PFSK-1 (cell line): Measurements from ENCODE around the gene TTC28.

Experiments used
- FOXP2 ChIP-seq: optimal IDR thresholded peaks from 2 replicates; pipeline ENCODE3; 2011; ENCODE audit warnings: borderline replicate concordance, control low read depth, inconsistent platforms; ENCODE audit not compliant: insufficient read depth; ENCODE audit errors: extremely low read length, extremely low read depth
- POLR2AphosphoS5 ChIP-seq: IDR thresholded peaks from 2 replicates; pipeline ENCODE4 v1.6.1; 2012; ENCODE audit warnings: low read depth, mild to moderate bottlenecking, control low read depth, low read length, moderate library complexity
- SIN3A ChIP-seq: IDR thresholded peaks from 2 replicates; pipeline ENCODE4 v1.6.1; 2012; ENCODE audit warnings: mild to moderate bottlenecking, low read length, moderate library complexity, borderline replicate concordance; ENCODE audit not compliant: insufficient read depth
- TAF1 ChIP-seq: IDR thresholded peaks from 2 replicates; pipeline ENCODE4 v1.6.1; 2012; ENCODE audit warnings: low read length, control low read depth, borderline replicate concordance; ENCODE audit not compliant: insufficient read depth
- TF ChIP-seq, protein P1 (sequence below), 2 experiments: IDR thresholded peaks; 2 replicates each; pipeline versions ENCODE4 v1.6.1 to v1.8.0; 2011 to 2012; ENCODE audit warnings: low read depth in 2 of 2, low read length in 2 of 2, control low read depth in 1 of 2, inconsistent platforms in 1 of 2, mild to moderate bottlenecking in 1 of 2, moderate library complexity in 1 of 2; ENCODE audit not compliant: insufficient read depth in 1 of 2

The TTC28 gene

DNA sequence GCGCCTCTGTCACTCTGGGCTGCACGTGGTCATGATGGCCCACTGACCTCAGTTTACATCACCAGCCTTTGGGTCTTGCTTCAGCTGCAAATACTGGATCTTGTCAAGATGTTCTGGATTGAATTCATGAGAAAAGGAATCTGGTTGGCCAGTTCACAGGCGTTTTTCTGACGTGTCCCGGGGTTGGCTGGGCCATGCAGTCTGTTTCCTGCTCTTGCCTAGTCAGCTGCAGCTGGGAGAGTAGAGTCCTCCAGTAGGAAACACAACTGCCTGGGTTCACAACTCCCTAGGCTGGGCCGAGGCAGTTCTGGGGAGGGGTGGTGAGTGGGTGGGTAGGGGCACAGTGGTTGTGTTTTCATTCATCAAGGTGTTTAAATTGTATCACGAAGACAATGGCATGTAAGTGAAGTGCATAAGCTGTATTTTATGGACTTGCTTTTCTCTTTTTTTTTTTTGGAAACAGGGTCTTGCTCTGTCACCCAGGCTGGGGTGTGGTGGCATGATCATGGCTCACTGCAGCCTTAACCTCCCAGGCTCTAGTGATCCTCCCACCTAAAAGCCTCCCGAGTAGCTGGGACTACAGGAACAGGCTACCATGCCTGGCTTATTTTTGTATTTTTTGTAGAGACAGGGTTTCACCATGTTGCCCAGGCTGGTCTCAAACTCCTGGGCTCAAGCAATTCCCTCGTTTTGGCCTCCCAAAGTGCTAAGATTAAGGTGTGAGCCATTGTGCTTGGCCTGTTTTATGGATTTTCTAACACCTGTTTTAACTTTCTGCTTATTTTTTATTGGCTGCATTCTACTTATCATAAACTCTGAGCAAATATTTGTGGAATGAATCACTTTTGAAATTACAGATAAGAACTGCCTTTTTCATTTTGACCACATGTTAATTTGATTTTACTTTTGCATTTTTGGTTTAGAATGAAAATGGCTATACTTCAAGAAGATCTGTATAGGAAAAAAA lies 706.6 kb downstream of the TTC28 start:
- TF ChIP-seq TAF1 (no peak), POLR2AphosphoS5 (no peak)

DNA sequence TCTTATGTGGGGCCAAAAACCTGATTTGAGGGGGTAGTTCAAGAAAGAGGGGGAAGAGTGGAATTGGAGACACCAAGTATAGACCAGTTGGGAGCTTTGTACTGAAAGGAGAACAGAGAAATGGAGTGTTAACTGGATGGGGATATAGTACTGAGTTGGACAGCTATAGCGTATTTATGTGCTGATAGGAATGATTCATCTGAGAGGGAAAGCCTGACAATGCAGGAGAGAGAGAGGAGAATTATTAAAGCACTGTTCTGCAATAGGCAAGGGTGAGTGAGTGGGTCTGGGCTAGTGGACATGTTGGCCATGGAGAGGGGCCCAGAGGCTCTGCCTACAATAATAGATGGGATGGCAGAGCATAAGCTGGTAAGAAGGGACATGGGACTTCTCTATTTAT lies 707.7 kb downstream of the TTC28 start:
- TF ChIP-seq POLR2AphosphoS5 (no peak), SIN3A (no peak), FOXP2 (no peak), TAF1 (no peak)
- TF ChIP-seq, protein P1, sequence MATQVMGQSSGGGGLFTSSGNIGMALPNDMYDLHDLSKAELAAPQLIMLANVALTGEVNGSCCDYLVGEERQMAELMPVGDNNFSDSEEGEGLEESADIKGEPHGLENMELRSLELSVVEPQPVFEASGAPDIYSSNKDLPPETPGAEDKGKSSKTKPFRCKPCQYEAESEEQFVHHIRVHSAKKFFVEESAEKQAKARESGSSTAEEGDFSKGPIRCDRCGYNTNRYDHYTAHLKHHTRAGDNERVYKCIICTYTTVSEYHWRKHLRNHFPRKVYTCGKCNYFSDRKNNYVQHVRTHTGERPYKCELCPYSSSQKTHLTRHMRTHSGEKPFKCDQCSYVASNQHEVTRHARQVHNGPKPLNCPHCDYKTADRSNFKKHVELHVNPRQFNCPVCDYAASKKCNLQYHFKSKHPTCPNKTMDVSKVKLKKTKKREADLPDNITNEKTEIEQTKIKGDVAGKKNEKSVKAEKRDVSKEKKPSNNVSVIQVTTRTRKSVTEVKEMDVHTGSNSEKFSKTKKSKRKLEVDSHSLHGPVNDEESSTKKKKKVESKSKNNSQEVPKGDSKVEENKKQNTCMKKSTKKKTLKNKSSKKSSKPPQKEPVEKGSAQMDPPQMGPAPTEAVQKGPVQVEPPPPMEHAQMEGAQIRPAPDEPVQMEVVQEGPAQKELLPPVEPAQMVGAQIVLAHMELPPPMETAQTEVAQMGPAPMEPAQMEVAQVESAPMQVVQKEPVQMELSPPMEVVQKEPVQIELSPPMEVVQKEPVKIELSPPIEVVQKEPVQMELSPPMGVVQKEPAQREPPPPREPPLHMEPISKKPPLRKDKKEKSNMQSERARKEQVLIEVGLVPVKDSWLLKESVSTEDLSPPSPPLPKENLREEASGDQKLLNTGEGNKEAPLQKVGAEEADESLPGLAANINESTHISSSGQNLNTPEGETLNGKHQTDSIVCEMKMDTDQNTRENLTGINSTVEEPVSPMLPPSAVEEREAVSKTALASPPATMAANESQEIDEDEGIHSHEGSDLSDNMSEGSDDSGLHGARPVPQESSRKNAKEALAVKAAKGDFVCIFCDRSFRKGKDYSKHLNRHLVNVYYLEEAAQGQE (IDR thresholded peaks at IDR 0.05; ENCODE audit: insufficient read depth in 1 of 2, low read depth in 2 of 2, low read length in 2 of 2): no peak

DNA sequence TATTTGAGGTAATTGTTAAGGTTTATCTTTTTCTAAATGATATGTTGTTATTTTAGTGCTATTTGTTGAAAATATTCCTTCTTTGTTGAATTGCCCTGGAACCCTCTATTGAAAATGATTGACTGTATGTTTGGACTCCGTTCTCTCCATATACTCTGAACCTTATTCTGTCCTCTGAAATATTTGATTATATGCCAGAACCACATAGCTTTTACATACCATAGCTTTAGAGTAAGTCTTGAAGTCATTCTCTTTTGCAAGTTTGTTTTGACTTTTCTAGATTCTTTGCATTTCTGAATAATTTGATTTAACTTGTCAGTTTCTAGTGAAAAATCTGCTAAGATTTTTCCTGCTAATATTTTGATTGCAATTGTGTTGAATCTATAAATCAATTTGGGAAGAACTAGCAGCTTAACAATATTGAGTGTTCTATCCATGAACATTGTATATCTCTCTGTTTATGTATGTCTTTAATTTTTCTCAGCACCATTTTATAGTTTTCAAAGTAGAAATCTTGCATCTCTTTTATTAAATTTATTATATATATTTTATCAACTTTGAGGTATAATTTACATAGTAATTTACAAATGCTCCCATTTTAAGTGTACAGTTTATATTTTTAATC lies 708.9 kb downstream of the TTC28 start:
- TF ChIP-seq SIN3A (no peak), FOXP2 (no peak)

DNA sequence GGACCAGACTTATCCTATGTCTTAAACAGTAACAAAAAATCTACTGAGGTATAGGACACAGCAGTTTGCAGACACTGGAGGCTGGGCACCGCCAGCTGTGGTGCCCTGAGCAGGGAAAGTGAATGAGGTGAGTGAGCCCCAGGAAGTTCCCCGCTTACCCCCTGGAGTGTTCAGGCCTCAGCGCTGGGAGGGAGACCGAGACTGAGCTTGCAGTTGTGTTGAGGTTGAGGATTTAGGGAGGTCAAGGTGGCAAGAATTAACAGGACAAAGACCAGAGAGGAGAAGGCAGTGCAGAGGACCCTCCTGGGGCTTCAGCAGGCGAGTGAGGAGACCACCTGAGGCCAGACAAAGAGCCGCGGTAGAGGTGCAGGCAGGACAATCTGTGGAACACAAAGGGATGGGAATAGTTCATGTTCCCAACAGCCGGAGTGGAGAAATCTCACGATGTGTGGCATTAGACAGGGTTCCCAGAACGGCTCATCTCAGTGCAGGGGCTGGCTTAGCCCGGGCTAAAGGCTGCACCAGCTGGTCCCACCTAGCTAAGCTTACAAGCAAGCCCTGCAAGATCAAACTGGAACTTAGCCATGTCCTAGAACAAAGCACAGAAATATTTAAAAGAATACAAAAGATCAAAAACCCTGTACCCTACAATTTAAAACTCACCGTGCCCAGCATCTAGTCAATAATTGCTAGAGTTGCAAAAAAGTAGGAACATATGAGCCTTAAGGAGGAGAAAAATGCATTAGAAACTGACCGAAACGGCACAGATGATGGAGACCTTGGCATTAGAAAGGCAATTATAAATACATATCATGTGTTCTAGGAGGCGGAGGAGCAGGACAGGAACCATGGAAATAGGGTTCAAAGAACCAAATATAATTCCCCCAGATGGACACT lies 713.2 kb downstream of the TTC28 start:
- TF ChIP-seq TAF1: no peak
- TF ChIP-seq, protein P1 (IDR thresholded peaks at IDR 0.05; ENCODE audit: insufficient read depth in 1 of 2, low read depth in 2 of 2, low read length in 2 of 2): no peak
- no peak for TF ChIP-seq FOXP2
- TF ChIP-seq POLR2AphosphoS5: no peak
- no peak for TF ChIP-seq SIN3A

DNA sequence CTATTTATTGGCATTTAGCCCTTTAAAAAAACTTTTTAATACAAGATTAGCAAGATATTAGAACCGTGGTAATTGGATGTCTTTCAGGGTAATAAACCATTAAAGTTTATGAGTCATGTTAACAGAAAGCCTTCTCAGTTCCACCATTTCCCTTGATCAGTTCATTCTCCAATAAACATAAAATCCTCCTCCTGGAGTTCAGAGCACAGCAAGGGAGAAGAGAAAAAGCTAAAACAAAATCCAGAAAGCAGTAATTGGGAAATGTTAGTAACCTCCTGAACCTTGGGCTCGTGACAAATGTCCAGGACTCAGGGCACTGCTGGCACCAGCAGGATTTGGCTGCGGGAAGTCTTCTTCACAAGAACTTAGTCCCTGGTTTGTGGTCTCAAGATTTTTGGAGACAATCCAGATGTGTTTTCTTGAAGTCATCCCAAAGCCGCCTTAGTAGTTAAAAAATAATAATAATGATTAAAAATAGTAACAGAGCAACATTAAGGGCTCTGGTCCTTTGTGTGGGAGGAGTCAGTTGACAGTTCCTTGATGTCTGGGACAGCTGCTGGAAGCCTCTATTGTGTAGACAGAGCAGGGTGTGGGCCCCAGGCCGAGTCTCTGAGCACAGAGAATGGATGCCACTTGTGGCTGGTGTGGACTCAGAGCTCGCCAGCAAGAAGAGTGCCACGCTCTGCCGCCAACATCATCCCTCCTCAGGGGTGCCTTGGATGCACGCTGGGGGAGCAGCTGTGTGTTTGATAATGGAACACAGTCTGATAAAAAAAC lies 717.2 kb downstream of the TTC28 start:
- TF ChIP-seq, protein P1 (IDR thresholded peaks at IDR 0.05; ENCODE audit: insufficient read depth in 1 of 2, low read depth in 2 of 2, low read length in 2 of 2): no peak
- TF ChIP-seq TAF1 (no peak), POLR2AphosphoS5 (no peak), SIN3A (no peak), FOXP2 (no peak)
